ENCODE results near the gene PTPRN2.
"Not testable (repeated sequence)": the region's sequence is repeated elsewhere in the genome, so short reads cannot be mapped to it uniquely, and the experiment has no call there.

The PTPRN2 gene

GRCh38 chr7:158396982-158397862 lies 190.4 kb downstream of the PTPRN2 start:
- peak; percentile 58 for FAIRE-seq

- no peak for FAIRE-seq
Observed at GRCh38 chr7:158396301-158396905, 191.2 kb downstream of the PTPRN2 start.

- no peak for FAIRE-seq
Observed at GRCh38 chr7:158395780-158396278, 191.8 kb downstream of the PTPRN2 start.

- FAIRE-seq: no peak
Observed at GRCh38 chr7:158395349-158395748, 192.3 kb downstream of the PTPRN2 start.

- FAIRE-seq: no peak
Observed at GRCh38 chr7:158394936-158395335, 192.7 kb downstream of the PTPRN2 start.

- FAIRE-seq: no peak
Observed at GRCh38 chr7:158393926-158394625, 193.5 kb downstream of the PTPRN2 start.

GRCh38 chr7:158392251-158392650 lies 195.4 kb downstream of the PTPRN2 start:
- FAIRE-seq: no peak

- no peak for FAIRE-seq
Observed at GRCh38 chr7:158391541-158391940, 196.1 kb downstream of the PTPRN2 start.

GRCh38 chr7:158391141-158391540 lies 196.5 kb downstream of the PTPRN2 start:
- no peak for FAIRE-seq

GRCh38 chr7:158390460-158390859 lies 197.2 kb downstream of the PTPRN2 start:
- FAIRE-seq: no peak

GRCh38 chr7:158389514-158390425 lies 197.9 kb downstream of the PTPRN2 start:
- FAIRE-seq: no peak

- no peak for FAIRE-seq
Observed at GRCh38 chr7:158388928-158389327, 198.7 kb downstream of the PTPRN2 start.

- FAIRE-seq: no peak
Observed at GRCh38 chr7:158388072-158388471, 199.6 kb downstream of the PTPRN2 start.

- no peak for FAIRE-seq
Observed at GRCh38 chr7:158387546-158387891, 200.1 kb downstream of the PTPRN2 start.

GRCh38 chr7:158386866-158387545 lies 200.6 kb downstream of the PTPRN2 start:
- FAIRE-seq: no peak

- FAIRE-seq: no peak
Observed at GRCh38 chr7:158386355-158386618, 201.3 kb downstream of the PTPRN2 start.

- not testable (repeated sequence) for FAIRE-seq
Observed at GRCh38 chr7:158385496-158386354, 201.9 kb downstream of the PTPRN2 start.

GRCh38 chr7:158384746-158385145 lies 202.9 kb downstream of the PTPRN2 start:
- FAIRE-seq: no peak

- no peak for FAIRE-seq
Observed at GRCh38 chr7:158383665-158384064, 204.0 kb downstream of the PTPRN2 start.

- no peak for FAIRE-seq
Observed at GRCh38 chr7:158382363-158383254, 205.0 kb downstream of the PTPRN2 start.

Data from islet of Langerhans (tissue), 1 donor.